Endothelial cell of umbilical vein (primary cell): ENCODE data around the gene TTLL11. TPM values are rescaled to one million over a fixed set of nuclear protein-coding genes. Genes with fewer than 3 reads are reported as not detected.

ENCODE experiments used
- BruUV-seq: library from RNA; stranded (reverse); fragments of 400-500 nt; replicated peaks from 2 replicates; lab custom pipeline; 2021; lab: Mats Ljungman, UMichigan
- CTCF ChIA-PET: fragments of 300-600, 350-600 bp; sonication (Branson Sonifier 250); formaldehyde crosslinking; loops from one replicate; lab custom pipeline; 2021; ENCODE audit warnings: antibody characterized with exemption, inconsistent platforms; lab: Charles Lee
- POLR2A ChIA-PET: fragments of 300-600, 350-600 bp; sonication (Branson Sonifier 250); formaldehyde crosslinking; loops from one replicate; lab custom pipeline; 2021; ENCODE audit warnings: antibody characterized with exemption, inconsistent platforms; lab: Charles Lee
- DNase-seq: peaks from one replicate; pipeline ENCODE4 v3.0.0-alpha.2; 2011; ENCODE audit warnings: low read depth, low spot score
- FAIRE-seq: peaks from 2 replicates; lab custom pipeline; 2011; peaks lifted over from hg19 to GRCh38; lab: Jason Lieb, UNC
- H2AFZ ChIP-seq: 2 replicates; pipeline ENCODE4 v1.6.0; 2012; ENCODE audit warnings: low read depth, low read length, control low read depth, inconsistent platforms
- H3K27ac ChIP-seq: 2 replicates; pipeline ENCODE4 v1.5.1; 2011; ENCODE audit warnings: low read depth, mild to moderate bottlenecking, control low read depth, low read length, moderate library complexity; ENCODE audit not compliant: insufficient read depth
- H3K27me3 ChIP-seq, 2 experiments: 2 replicates each; pipeline versions ENCODE4 v1.6.0 to v1.6.1; 2011; ENCODE audit warnings: low read length in 2 of 2, mixed read lengths in 1 of 2; ENCODE audit not compliant: control insufficient read depth in 2 of 2, insufficient read depth in 2 of 2
- H3K36me3 ChIP-seq, 2 experiments: 2 replicates in 1 of 2; 3 replicates in 1 of 2; pipeline ENCODE4 v1.5.1; 2011; ENCODE audit warnings: low read length in 2 of 2, mild to moderate bottlenecking in 1 of 2, moderate library complexity in 1 of 2; ENCODE audit not compliant: control insufficient read depth in 2 of 2, insufficient read depth in 2 of 2; ENCODE audit errors: extremely low read depth in 1 of 2
- H3K4me1 ChIP-seq: 3 replicates; pipeline ENCODE4 v1.5.1; 2011; ENCODE audit warnings: mild to moderate bottlenecking, low read length; ENCODE audit not compliant: control insufficient read depth, insufficient read depth; ENCODE audit errors: extremely low read depth
- H3K4me2 ChIP-seq: 2 replicates; pipeline ENCODE4 v1.6.1; 2011; ENCODE audit warnings: low read length, control low read depth, mixed read lengths; ENCODE audit not compliant: insufficient read depth
- H3K4me3 ChIP-seq, 3 experiments: fragments of 200-600 bp in 1 of 3; sonication (generic), shearing (Covaris generic) in 1 of 3; replicated peaks in 1 of 3; 2 replicates each; pipeline ENCODE4 v1.5.1; 2011 to 2016; ENCODE audit warnings: control low read depth in 3 of 3, low read length in 3 of 3, mild to moderate bottlenecking in 2 of 3, inconsistent platforms in 1 of 3, low read depth in 1 of 3, moderate library complexity in 1 of 3; ENCODE audit not compliant: insufficient read depth in 1 of 3
- H3K79me2 ChIP-seq: 2 replicates; pipeline ENCODE4 v1.6.0; 2012; ENCODE audit warnings: low read length, inconsistent platforms; ENCODE audit not compliant: control insufficient read depth, insufficient read depth
- H3K9ac ChIP-seq: replicated peaks from 2 replicates; pipeline ENCODE3; 2011; ENCODE audit warnings: low read length, control low read depth; ENCODE audit not compliant: insufficient read depth; ENCODE audit errors: extremely low read depth
- H3K9me1 ChIP-seq: replicated peaks from 3 replicates; pipeline ENCODE4 v1.6.0; 2011; ENCODE audit warnings: mild to moderate bottlenecking, low read length; ENCODE audit not compliant: control insufficient read depth, insufficient read depth; ENCODE audit errors: extremely low read depth
- H3K9me3 ChIP-seq: replicated peaks from 2 replicates; pipeline ENCODE4 v1.5.1; 2012; ENCODE audit warnings: low read length, inconsistent platforms; ENCODE audit not compliant: control insufficient read depth, insufficient read depth
- H4K20me1 ChIP-seq: replicated peaks from 2 replicates; pipeline ENCODE3; 2011; ENCODE audit warnings: mild to moderate bottlenecking, low read length; ENCODE audit not compliant: control insufficient read depth, insufficient read depth; ENCODE audit errors: extremely low read depth
- CTCF ChIP-seq, 2 donors: IDR thresholded peaks; 1 replicate in 1 of 2; 2 replicates in 1 of 2; pipeline ENCODE4 v1.5.1; 2011; ENCODE audit warnings: low read length in 2 of 2, mild to moderate bottlenecking in 2 of 2, moderate library complexity in 2 of 2, control low read depth in 1 of 2, inconsistent platforms in 1 of 2, low read depth in 1 of 2; ENCODE audit not compliant: insufficient read depth in 1 of 2; ENCODE audit errors: extremely low read depth in 1 of 2
- EZH2 ChIP-seq: IDR thresholded peaks from 2 replicates; pipeline ENCODE4 v1.6.1; 2012; ENCODE audit warnings: borderline replicate concordance, low read depth, mild to moderate bottlenecking, moderate library complexity, low read length, inconsistent platforms; ENCODE audit not compliant: severe bottlenecking
- FOS ChIP-seq: IDR thresholded peaks from 2 replicates; pipeline ENCODE4 v1.6.1; 2011; ENCODE audit warnings: mild to moderate bottlenecking, low read length, moderate library complexity, borderline replicate concordance; ENCODE audit not compliant: insufficient read depth
- GATA2 ChIP-seq: IDR thresholded peaks from 2 replicates; pipeline ENCODE4 v1.7.0; 2011; ENCODE audit warnings: low read depth, mild to moderate bottlenecking, moderate library complexity, mixed read lengths, low read length; ENCODE audit not compliant: insufficient read length, insufficient read depth
- JUN ChIP-seq: IDR thresholded peaks from 2 replicates; pipeline ENCODE4 v1.6.1; 2011; ENCODE audit warnings: borderline replicate concordance, low read depth; ENCODE audit not compliant: insufficient read length, insufficient read depth
- MAX ChIP-seq: IDR thresholded peaks from 2 replicates; pipeline ENCODE4 v1.6.1; 2011; ENCODE audit not compliant: insufficient read depth, insufficient read length
- MYC ChIP-seq: IDR thresholded peaks from one replicate; pipeline ENCODE4 v1.6.1; 2011; ENCODE audit warnings: mild to moderate bottlenecking, low read depth, low read length
- POLR2A ChIP-seq: IDR thresholded peaks from 2 replicates; pipeline ENCODE4 v1.6.1; 2012; ENCODE audit warnings: low read depth, mild to moderate bottlenecking, control low read depth, low read length
- POLR2AphosphoS5 ChIP-seq: IDR thresholded peaks from 2 replicates; pipeline ENCODE4 v1.6.1; 2012; ENCODE audit warnings: low read depth, mild to moderate bottlenecking, control low read depth, low read length, moderate library complexity; ENCODE audit not compliant: insufficient read depth
- dilution Hi-C: fragments of 300-500 bp; cut with MboI; formaldehyde crosslinking; loops from one replicate; pipeline ENCODE4 v1.15.0; 2019; ENCODE audit warnings: low sequenced_read_pairs; ENCODE audit not compliant: extremely low pct_ligation_motif_present
- intact Hi-C: fragments of 100-400 bp; cut with micrococcal nuclease; formaldehyde crosslinking; loops from one replicate; pipeline ENCODE4 v1.10.0; 2022
- polyA plus RNA-seq, 4 experiments: library from polyadenylated mRNA; depleted of rRNA in 3 of 4; stranded (reverse) in 3 of 4; unstranded in 1 of 4; fragments of >200 nt; gene quantifications; 2 replicates each; pipeline versions ENCODE4 v1.2.1 to v1.2.3, GENCODE V29; 2011 to 2012; ENCODE audit warnings: missing spikeins in 1 of 4
- total RNA-seq: library from RNA; stranded (reverse); gene quantifications from 2 replicates; pipeline ENCODE4 v1.2.3, GENCODE V29; 2021

TTLL11 gene
- total and polyA plus RNA-seq, 2 donors (not counting 3 experiments of a cell fraction or from before 2014, with no cell fraction given), result 4.9 to 5.1 TPM

DNA sequence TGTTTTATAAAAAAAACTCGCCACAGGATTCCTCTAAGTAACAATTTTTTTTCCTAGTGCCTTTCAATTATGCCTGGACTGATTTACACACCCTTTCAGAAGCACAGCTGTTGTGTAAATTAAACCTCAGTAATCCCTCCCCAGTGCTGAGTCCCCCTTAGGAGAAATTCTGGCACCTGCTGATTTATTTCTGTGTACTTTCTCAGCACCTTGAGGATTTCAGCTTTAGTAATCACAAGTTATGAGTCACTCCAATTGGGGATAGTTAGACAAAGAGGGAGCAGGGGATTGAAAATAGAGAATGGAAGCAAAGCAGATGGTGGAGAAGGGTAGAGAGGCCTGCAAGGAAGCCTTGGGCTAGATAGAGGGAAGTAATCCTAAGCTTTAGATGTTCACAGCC lies 171.7 kb downstream of the TTLL11 start:
- no peaks in the 10 kb centered on the region for H4K20me1 ChIP-seq
- no peak overlapping the region for H3K27ac ChIP-seq
- no peak overlapping the region for H2AFZ ChIP-seq
- H3K4me2 ChIP-seq, result no peak overlapping the region
- H3K4me1 ChIP-seq, result peaks cover 3% of the 10 kb centered on the region
- intact Hi-C loops, result no loop called here
- H3K9me1 ChIP-seq, result no peaks in the 10 kb centered on the region
- FAIRE-seq (no peak), DNase-seq (no peak)
- ChIA-PET POLR2A (no interaction called here), CTCF (interaction anchor here (0.9 to 1.6 kb wide), 3 partner anchors 10 to 234 kb away, joined by 3 to 4 read pairs (median 3); no protein-coding TSS in a partner anchor)
- H3K4me3 ChIP-seq, result no peak overlapping the region
- no peaks in the 10 kb centered on the region for H3K79me2 ChIP-seq
- TF ChIP-seq EZH2 (no peak), POLR2AphosphoS5 (no peak), MAX (no peak), JUN (no peak), FOS (no peak), CTCF (IDR thresholded peaks at IDR 0.05; ENCODE audit: extremely low read depth in 1 of 2, insufficient read depth in 1 of 2, low read depth in 1 of 2, low read length in 2 of 2) (no peak), POLR2A (no peak), MYC (no peak), GATA2 (no peak)
- no peaks in the 10 kb centered on the region for H3K9me3 ChIP-seq
- no peaks in the 10 kb centered on the region for H3K36me3 ChIP-seq
- no peak overlapping the region for H3K9ac ChIP-seq
- no peaks in the 10 kb centered on the region for H3K27me3 ChIP-seq
- dilution Hi-C loops, result no loop called here
- no TSS peak for BruUV-seq
